Measurements from ENCODE around the gene OPTN.
"Not testable (repeated sequence)": the region's sequence is repeated elsewhere in the genome, so short reads cannot be mapped to it uniquely, and the experiment has no call there.

The OPTN gene

DNA sequence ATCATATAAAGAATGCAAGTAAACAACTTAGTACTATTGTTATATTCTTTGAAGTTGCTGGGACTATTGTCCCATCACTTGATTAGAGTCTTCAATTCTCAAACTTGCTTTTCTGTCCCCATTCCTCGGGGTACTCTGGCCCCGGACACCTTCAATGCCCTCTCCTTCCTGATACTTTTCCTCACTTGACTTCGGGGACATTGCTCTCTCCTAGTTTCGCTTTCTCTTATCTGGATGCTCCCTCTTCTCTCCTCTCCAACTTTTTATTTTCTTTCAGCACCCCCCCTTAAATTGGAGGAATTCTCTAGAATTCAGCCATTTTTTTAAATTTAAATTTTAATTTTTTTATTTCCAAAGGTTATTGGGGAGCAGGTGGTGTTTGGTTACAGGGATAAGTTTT lies 10.6 kb upstream of the OPTN start:
- DNase-seq (ENCODE audit: low read depth): no peak
- TF ChIP-seq, protein P1, sequence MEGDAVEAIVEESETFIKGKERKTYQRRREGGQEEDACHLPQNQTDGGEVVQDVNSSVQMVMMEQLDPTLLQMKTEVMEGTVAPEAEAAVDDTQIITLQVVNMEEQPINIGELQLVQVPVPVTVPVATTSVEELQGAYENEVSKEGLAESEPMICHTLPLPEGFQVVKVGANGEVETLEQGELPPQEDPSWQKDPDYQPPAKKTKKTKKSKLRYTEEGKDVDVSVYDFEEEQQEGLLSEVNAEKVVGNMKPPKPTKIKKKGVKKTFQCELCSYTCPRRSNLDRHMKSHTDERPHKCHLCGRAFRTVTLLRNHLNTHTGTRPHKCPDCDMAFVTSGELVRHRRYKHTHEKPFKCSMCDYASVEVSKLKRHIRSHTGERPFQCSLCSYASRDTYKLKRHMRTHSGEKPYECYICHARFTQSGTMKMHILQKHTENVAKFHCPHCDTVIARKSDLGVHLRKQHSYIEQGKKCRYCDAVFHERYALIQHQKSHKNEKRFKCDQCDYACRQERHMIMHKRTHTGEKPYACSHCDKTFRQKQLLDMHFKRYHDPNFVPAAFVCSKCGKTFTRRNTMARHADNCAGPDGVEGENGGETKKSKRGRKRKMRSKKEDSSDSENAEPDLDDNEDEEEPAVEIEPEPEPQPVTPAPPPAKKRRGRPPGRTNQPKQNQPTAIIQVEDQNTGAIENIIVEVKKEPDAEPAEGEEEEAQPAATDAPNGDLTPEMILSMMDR (conservative IDR thresholded peaks at IDR 0.05; ENCODE audit: control insufficient read depth, insufficient read depth, low read depth, low read length): no peak
- H3K4me3 ChIP-seq (ENCODE audit: control insufficient read depth, low read depth, low read length): no peak overlapping the region

GRCh38 chr10:13090289-13090688 lies 9.7 kb upstream of the OPTN start:
- no peak for DNase-seq (ENCODE audit: low read depth)
- TF ChIP-seq, protein P1 (conservative IDR thresholded peaks at IDR 0.05; ENCODE audit: control insufficient read depth, insufficient read depth, low read depth, low read length): no peak
- no peak overlapping the region for H3K4me3 ChIP-seq (ENCODE audit: control insufficient read depth, low read depth, low read length)

DNA sequence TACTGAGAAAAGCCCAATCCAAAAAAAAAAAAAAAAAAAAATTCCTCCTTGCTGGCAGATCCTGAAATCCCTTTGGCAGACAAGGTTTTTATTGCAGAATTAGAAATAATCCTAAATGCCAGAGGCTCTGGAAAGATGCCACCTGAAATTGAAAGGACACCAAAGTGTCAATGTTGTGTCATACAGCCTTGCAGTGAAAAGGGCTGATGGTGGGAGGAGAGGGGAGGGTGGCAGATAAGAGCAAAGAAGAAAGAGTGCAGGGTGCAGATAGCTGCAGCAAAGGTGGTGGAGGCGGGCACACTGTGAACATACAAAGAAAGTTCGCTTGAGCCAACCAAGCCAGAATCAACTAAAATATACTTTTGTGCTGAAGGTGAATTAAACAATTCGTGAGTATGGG lies 8.2 kb upstream of the OPTN start:
- TF ChIP-seq, protein P1 (conservative IDR thresholded peaks at IDR 0.05; ENCODE audit: control insufficient read depth, insufficient read depth, low read depth, low read length): no peak
- no peak for DNase-seq (ENCODE audit: low read depth)

DNA sequence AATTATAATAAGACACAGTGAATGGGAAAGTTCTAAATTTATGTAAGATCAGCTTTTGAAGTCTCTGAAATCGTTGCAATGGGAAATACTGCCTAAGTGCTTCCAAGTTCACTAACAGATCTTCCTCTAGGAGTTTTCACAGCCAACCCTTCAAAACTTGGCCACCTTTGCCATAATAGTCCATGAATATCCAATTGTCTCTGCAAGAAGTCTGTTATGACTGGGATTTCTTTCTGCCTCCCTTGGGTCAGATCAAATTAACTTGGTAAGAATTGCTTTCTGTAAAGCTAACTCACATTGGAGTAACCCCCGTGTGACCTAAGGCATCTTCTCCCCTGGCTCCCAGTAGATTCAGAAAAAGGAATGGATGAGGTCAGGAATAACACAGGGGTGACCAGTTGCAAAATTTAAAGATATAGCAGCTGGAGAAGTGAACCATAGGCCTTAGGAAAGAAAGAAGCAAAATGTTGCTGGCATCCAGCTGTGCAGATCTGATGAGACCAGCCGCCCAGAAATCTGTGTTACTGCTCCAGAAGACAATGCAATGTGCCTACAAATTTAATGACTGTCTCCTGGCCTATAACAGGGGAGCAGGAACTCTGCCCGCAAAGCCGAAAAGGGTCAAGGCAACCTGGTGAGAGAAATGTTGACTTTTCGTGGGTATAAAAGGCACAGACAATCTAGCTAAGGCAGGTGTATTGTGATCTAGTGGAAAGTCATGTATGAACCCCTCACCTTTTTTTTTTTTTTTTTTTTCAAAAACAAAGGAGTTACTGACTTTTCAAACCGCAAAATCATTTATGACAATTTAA lies 7.5 kb upstream of the OPTN start:
- H3K4me3 ChIP-seq (ENCODE audit: control insufficient read depth, low read depth, low read length): no peak overlapping the region
- DNase-seq (ENCODE audit: low read depth): peak; percentile 60
- TF ChIP-seq, protein P1 (conservative IDR thresholded peaks at IDR 0.05; ENCODE audit: control insufficient read depth, insufficient read depth, low read depth, low read length): no peak

More for the DNA sequence above, 8.2 kb upstream of the OPTN start:
- no peak overlapping the region for H3K4me3 ChIP-seq (ENCODE audit: control insufficient read depth, low read depth, low read length)

DNA sequence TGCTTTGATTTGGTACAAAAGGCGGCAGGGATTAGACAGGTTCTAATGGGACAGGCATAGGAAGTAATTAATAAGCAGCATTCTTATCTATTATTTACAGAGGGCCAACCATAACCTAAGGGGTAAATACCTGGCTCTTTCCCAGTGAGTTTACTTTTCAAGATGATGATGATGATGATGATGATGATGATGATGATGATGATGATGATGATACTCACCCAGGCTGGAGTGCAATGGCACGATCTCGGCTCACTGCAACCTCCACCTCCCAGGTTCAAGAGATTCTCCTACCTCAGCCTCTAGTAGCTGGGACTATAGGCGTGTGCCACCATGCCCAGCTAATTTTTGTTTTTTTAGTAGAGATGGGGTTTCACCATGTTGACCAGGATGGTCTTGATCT lies 5.9 kb upstream of the OPTN start:
- not testable (repeated sequence) for DNase-seq (ENCODE audit: low read depth); H3K4me3 ChIP-seq (ENCODE audit: control insufficient read depth, low read depth, low read length)

DNA sequence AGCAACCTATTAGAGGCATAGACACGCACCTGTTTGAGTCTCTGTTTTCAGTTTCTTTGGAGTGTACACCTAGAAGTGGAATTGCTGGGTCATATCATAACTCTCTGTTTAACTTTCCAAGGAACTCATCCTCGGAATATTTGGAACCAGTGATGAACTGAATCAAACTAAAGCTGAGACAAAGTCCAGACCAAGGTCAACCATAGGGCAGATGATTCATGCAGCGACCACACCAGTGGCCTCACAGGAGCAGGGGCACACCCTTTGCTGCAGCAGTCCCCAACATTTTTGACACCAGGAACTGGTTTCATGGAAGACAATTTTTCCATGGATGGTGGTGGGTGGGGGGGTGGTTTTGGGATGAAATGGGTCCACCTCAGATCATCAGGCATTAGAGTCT lies 4.9 kb upstream of the OPTN start:
- DNase-seq (ENCODE audit: low read depth): no peak
- H3K4me3 ChIP-seq (ENCODE audit: control insufficient read depth, low read depth, low read length): no peak overlapping the region
- TF ChIP-seq, protein P1 (conservative IDR thresholded peaks at IDR 0.05; ENCODE audit: control insufficient read depth, insufficient read depth, low read depth, low read length): no peak

DNA sequence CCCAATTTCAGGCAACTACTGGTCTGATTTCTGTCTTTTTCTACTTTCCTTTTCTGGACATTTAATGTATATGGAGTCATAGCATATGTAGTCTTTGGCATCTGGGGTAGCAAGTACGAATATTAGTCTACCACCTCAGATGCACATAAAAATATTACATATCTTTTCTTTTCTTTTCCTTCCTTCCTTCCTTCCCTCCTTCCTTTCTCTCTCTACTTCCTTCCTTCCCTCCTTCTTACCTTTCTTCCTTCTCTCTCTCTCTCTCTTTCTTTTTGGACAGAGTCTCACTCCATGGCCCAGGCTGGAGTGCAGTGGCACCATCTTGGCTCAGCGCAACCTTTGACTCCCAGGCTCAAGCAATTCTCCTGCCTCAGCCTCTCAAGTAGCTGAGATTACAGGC lies 4.0 kb upstream of the OPTN start:
- H3K4me3 ChIP-seq (ENCODE audit: control insufficient read depth, low read depth, low read length): no peak overlapping the region
- TF ChIP-seq, protein P1 (conservative IDR thresholded peaks at IDR 0.05; ENCODE audit: control insufficient read depth, insufficient read depth, low read depth, low read length): no peak
- no peak for DNase-seq (ENCODE audit: low read depth)
